B cell (primary cell): ENCODE results near the gene GLP2R.

Source experiments
- EZH2 ChIP-seq: IDR thresholded peaks from 2 replicates; pipeline ENCODE4 v1.6.1; 2012; ENCODE audit warnings: borderline replicate concordance, low read depth, mild to moderate bottlenecking, moderate library complexity, low read length; ENCODE audit not compliant: insufficient read depth, poor library complexity, severe bottlenecking
- TF ChIP-seq, protein P1 (sequence below): fragments of 200-600 bp; IDR thresholded peaks from one replicate; pipeline ENCODE4 v1.8.0; 2022; ENCODE audit warnings: antibody characterized with exemption, mild to moderate bottlenecking

DNA sequence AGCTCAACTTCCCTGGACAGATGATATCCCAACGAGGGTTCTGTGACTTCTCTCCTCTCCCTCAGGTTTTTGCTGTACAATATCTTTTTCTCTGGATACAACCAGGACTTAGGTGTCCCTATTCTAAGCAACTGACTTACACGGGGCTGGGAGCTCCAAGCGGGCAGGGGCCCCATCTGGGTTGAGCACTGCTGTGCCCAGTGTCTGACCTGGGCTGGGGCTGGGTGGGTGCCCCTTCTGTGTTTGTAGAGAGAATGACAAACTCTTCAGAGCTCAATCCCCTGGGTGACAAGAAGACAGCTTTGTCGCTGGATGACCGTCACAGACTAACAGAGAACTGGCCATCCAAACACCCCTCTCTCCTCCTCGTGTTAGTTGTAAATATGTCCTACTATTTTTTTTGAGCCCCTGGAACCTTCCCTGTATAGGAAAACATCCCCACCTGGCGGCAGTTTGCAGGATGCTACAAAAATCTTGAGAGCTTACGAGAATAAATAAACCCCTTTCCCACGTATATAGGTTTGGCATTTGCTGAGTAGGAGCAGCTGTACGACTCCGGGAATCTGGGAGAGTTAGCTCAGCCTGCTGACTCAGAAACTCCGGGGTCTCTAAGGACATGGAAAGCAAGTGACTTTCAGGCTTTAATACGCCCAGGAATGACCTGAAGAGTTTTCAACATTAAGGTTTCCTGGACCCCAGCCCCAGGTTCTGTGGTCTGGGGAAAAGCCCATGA lies 103.0 kb downstream of the GLP2R start:
- TF ChIP-seq, protein P1, sequence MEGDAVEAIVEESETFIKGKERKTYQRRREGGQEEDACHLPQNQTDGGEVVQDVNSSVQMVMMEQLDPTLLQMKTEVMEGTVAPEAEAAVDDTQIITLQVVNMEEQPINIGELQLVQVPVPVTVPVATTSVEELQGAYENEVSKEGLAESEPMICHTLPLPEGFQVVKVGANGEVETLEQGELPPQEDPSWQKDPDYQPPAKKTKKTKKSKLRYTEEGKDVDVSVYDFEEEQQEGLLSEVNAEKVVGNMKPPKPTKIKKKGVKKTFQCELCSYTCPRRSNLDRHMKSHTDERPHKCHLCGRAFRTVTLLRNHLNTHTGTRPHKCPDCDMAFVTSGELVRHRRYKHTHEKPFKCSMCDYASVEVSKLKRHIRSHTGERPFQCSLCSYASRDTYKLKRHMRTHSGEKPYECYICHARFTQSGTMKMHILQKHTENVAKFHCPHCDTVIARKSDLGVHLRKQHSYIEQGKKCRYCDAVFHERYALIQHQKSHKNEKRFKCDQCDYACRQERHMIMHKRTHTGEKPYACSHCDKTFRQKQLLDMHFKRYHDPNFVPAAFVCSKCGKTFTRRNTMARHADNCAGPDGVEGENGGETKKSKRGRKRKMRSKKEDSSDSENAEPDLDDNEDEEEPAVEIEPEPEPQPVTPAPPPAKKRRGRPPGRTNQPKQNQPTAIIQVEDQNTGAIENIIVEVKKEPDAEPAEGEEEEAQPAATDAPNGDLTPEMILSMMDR = no peak
- no peak for TF ChIP-seq EZH2
